Transverse colon (tissue), 4 donors: ENCODE results near the gene NUP50. TPM values are rescaled to one million over a fixed set of nuclear protein-coding genes. Genes with fewer than 3 reads are reported as not detected.

Experiments
- DNase-seq: peaks from one replicate; pipeline ENCODE4 v3.0.0-alpha.2; 2019
- H3K27ac ChIP-seq, 4 donors: fragments of 200-600 bp; sonication (generic); 2 replicates each; pipeline ENCODE4 v1.5.1; 2016 to 2018; ENCODE audit warnings: inconsistent platforms in 4 of 4
- H3K27me3 ChIP-seq: fragments of 200-600 bp; sonication (generic); 2 replicates; pipeline ENCODE4 v1.5.1; 2017; ENCODE audit warnings: inconsistent platforms
- H3K36me3 ChIP-seq, 4 donors: fragments of 200-600 bp; sonication (generic); 2 replicates each; pipeline ENCODE4 v1.5.1; 2017 to 2019; ENCODE audit warnings: inconsistent platforms in 4 of 4
- H3K4me1 ChIP-seq, 4 donors: fragments of 200-600 bp; sonication (generic); 2 replicates each; pipeline ENCODE4 v1.5.1; 2017 to 2020; ENCODE audit warnings: inconsistent platforms in 4 of 4
- H3K4me3 ChIP-seq, 4 donors: fragments of 200-600 bp; sonication (generic); 1 replicate in 1 of 4; 2 replicates in 3 of 4; pipeline versions ENCODE4 v1.5.1 to v1.6.1; 2017 to 2019; ENCODE audit warnings: inconsistent platforms in 4 of 4
- H3K9me3 ChIP-seq, 2 donors: fragments of 200-600 bp; sonication (generic); 2 replicates each; pipeline ENCODE4 v1.5.1; 2017 to 2019; ENCODE audit warnings: inconsistent platforms in 2 of 2
- EP300 ChIP-seq: sonication (generic); formaldehyde crosslinking; IDR thresholded peaks from one replicate; pipeline ENCODE4 v1.6.1; 2017; ENCODE audit warnings: antibody characterized with exemption, low read depth
- POLR2A ChIP-seq: fragments of 450-650 bp; IDR thresholded peaks from one replicate; pipeline ENCODE4 v1.6.1; 2016; ENCODE audit warnings: antibody characterized with exemption, mild to moderate bottlenecking, moderate library complexity
- POLR2AphosphoS5 ChIP-seq, 3 donors: sonication (generic); formaldehyde crosslinking; IDR thresholded peaks; one replicate each; pipeline ENCODE4 v1.6.1; 2016; ENCODE audit warnings: antibody characterized with exemption in 3 of 3
- WGBS, 2 donors: methylation state at CpG; one replicate each; pipeline ENCODE4 v1.1.5; 2018; ENCODE audit warnings: low coverage in 1 of 2; 5-methylcytosine and 5-hydroxymethylcytosine counted together
- in situ Hi-C, 4 donors: fragments of 200-750 bp; cut with MboI; loops; one replicate each; pipeline versions ENCODE4 v1.15.0 to v1.15.1; 2017; ENCODE audit warnings: low sequenced_read_pairs in 3 of 4, low pct_ligation_motif_present in 1 of 4, low pct_unique_long_range_greater_than_20kb in 1 of 4
- intact Hi-C: fragments of 100-400 bp; cut with DNase I; formaldehyde crosslinking; loops from one replicate; pipeline ENCODE4 v1.15.1; 2023; ENCODE audit warnings: low total_unique reads
- total RNA-seq, 4 donors: library from RNA; depleted of rRNA; stranded (reverse); fragments of >200 nt; gene quantifications; one replicate each; pipeline ENCODE4 v1.1.0, GENCODE V29; 2016
- TF ChIP-seq, protein P1 (sequence below), 5 experiments: fragments of 200-600 bp in 3 of 5; fragments of 450-650 bp in 2 of 5; sonication (generic) in 3 of 5; IDR thresholded peaks; 1 replicate in 2 of 5; 2 replicates in 3 of 5; pipeline ENCODE4 v1.5.1; 2016 to 2017; ENCODE audit warnings: antibody characterized with exemption in 5 of 5, inconsistent platforms in 3 of 5, mild to moderate bottlenecking in 2 of 5, moderate library complexity in 1 of 5

NUP50 gene
- total RNA-seq, 4 donors from 2014 or later = 47.0 to 152 (median 73.5) TPM

- H3K27me3 ChIP-seq = no peaks in the 10 kb centered on the region
- H3K4me1 ChIP-seq = peaks cover 6 to 31% (median 15%) of the 10 kb centered on the region in 4 donors
- in situ Hi-C loops (no loop called here), intact Hi-C loops (no loop called here)
- H3K36me3 ChIP-seq = no peaks in the 10 kb centered on the region
- no peak for DNase-seq
- TF ChIP-seq POLR2A (no peak), EP300 (no peak), POLR2AphosphoS5 (IDR thresholded peaks at IDR 0.05) (no peak)
- TF ChIP-seq, protein P1, sequence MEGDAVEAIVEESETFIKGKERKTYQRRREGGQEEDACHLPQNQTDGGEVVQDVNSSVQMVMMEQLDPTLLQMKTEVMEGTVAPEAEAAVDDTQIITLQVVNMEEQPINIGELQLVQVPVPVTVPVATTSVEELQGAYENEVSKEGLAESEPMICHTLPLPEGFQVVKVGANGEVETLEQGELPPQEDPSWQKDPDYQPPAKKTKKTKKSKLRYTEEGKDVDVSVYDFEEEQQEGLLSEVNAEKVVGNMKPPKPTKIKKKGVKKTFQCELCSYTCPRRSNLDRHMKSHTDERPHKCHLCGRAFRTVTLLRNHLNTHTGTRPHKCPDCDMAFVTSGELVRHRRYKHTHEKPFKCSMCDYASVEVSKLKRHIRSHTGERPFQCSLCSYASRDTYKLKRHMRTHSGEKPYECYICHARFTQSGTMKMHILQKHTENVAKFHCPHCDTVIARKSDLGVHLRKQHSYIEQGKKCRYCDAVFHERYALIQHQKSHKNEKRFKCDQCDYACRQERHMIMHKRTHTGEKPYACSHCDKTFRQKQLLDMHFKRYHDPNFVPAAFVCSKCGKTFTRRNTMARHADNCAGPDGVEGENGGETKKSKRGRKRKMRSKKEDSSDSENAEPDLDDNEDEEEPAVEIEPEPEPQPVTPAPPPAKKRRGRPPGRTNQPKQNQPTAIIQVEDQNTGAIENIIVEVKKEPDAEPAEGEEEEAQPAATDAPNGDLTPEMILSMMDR (IDR thresholded peaks at IDR 0.05) = no peak
- no peak overlapping the region for H3K4me3 ChIP-seq
- H3K27ac ChIP-seq = no peak overlapping the region
- 92% methylated on average over 9 of the region's 13 CpGs; no CpG with 5 or more reads in 1 of the 2 donors for WGBS, 2 donors
- H3K9me3 ChIP-seq = no peaks in the 10 kb centered on the region
Observed at GRCh38 chr22:45229181-45229580, 65.5 kb downstream of the NUP50 start.

GRCh38 chr22:45230026-45230721 lies 66.4 kb downstream of the NUP50 start:
- Histone ChIP-seq H3K27ac (no peak overlapping the region), H3K9me3 (no peaks in the 10 kb centered on the region), H3K4me3 (no peak overlapping the region), H3K36me3 (no peaks in the 10 kb centered on the region), H3K4me1 (peaks cover 6 to 22% (median 13%) of the 10 kb centered on the region in 4 donors), H3K27me3 (no peaks in the 10 kb centered on the region)
- no peak for DNase-seq
- 69 to 77% methylated on average over 2 to 16 of the region's 16 CpGs for WGBS, 2 donors
- in situ Hi-C loops = no loop called here
- TF ChIP-seq POLR2AphosphoS5 (IDR thresholded peaks at IDR 0.05) = no peak
- no peak for TF ChIP-seq EP300
- TF ChIP-seq, protein P1 (IDR thresholded peaks at IDR 0.05) = no peak
- intact Hi-C loops = no loop called here

- H3K27me3 ChIP-seq = no peaks in the 10 kb centered on the region
- in situ Hi-C loops (no loop called here), intact Hi-C loops (no loop called here)
- H3K9me3 ChIP-seq = no peaks in the 10 kb centered on the region
- no peak for TF ChIP-seq POLR2AphosphoS5 (IDR thresholded peaks at IDR 0.05)
- no peak for TF ChIP-seq POLR2A
- TF ChIP-seq EP300 = no peak
- TF ChIP-seq, protein P1 (IDR thresholded peaks at IDR 0.05) = no peak
- 96% methylated on average over 2 of the region's 2 CpGs; no CpG with 5 or more reads in 1 of the 2 donors for WGBS, 2 donors
- no peak for DNase-seq
- H3K27ac ChIP-seq = no peak overlapping the region
- no peaks in the 10 kb centered on the region for H3K36me3 ChIP-seq
- no peak overlapping the region for H3K4me3 ChIP-seq
- H3K4me1 ChIP-seq = peaks cover 6 to 14% (median 10%) of the 10 kb centered on the region in 4 donors
Observed at GRCh38 chr22:45231293-45231692, 67.6 kb downstream of the NUP50 start.

DNA sequence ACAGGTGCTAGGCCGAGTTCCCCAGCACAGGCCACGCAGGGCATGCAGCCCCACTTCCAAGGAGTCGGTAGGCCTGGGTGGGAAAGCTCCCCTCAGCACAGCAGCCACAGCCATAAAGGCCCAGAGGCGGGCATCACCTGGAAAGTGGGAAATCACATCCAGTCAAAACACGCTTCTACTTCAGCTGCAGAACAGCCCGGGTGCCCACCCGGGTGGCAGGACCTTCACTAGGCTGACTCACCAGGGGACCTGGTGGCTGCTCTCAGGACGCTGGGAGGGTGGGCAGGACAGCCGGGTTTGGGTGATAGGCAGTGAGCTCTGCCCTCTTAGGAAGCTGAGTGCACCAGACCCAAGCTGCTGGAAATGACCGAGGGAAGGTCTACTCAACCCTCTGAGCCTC lies 69.7 kb downstream of the NUP50 start:
- Histone ChIP-seq H3K36me3 (no peaks in the 10 kb centered on the region), H3K9me3 (no peaks in the 10 kb centered on the region), H3K27ac (no peak overlapping the region), H3K4me1 (peaks cover 0 to 4% (median 1%) of the 10 kb centered on the region in 4 donors), H3K27me3 (no peaks in the 10 kb centered on the region), H3K4me3 (no peak overlapping the region)
- intact Hi-C loops (no loop called here), in situ Hi-C loops (no loop called here)
- WGBS, 2 donors = 94% methylated on average over 10 of the region's 10 CpGs; no CpG with 5 or more reads in 1 of the 2 donors
- no peak for DNase-seq
- no peak for TF ChIP-seq EP300
- TF ChIP-seq POLR2A = no peak
- TF ChIP-seq, protein P1 (IDR thresholded peaks at IDR 0.05) = no peak
- no peak for TF ChIP-seq POLR2AphosphoS5 (IDR thresholded peaks at IDR 0.05)
